HG02588 (cell line): Measurements from ENCODE around the gene TMEM260.
"Not testable (repeated sequence)": the region's sequence is repeated elsewhere in the genome, so short reads cannot be mapped to it uniquely, and the experiment has no call there.

Source experiments
- ATAC-seq: cut with Tn5 transposase; IDR thresholded peaks from one replicate; pipeline ENCODE4 v1.9.1; 2021; ENCODE audit warnings: mild to moderate bottlenecking, moderate library complexity; ENCODE audit not compliant: unreplicated experiment

The TMEM260 gene

GRCh38 chr14:56594428-56594827 is 14.8 kb downstream of the TMEM260 start:
- no peak for ATAC-seq

DNA sequence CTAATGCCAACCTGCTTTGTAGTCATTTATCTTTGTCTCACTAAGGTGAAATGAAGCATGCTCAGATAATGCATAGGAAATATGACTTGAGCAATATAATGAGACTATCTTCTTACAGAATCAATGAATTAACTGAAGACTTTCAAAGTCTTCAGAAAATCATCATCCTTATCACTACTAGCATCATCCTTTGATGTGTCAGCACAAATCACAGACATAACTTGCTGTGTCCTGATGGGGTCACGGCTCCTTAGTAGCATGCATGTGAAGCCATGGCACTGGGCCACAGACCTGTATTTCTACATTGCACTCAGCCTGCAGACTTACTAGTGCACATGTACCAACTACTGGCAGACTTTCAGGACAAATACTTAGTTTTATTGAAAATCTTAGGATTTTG is 18.9 kb downstream of the TMEM260 start:
- ATAC-seq: no peak

DNA sequence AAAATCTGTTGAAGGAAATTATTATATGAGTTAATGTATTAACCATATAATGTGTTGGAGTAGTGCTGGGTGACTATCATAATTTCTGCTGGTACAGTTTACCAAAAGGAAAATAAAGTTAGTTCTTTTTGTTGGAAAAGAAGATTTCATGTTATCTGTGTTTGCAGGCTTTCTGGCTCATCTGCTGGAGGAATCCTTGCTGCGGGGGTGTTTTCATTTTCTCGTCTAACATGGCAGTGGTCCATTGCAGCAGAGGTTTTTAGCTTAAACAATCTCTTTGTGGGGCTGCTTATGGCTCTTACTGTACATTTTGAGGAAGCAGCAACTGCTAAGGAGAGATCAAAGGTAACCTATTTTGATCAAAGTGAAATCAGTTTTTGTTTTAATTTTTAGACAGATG is 24.1 kb downstream of the TMEM260 start:
- no peak for ATAC-seq

- ATAC-seq: no peak
Measured at GRCh38 chr14:56608689-56609088, 29.1 kb downstream of the TMEM260 start.

DNA sequence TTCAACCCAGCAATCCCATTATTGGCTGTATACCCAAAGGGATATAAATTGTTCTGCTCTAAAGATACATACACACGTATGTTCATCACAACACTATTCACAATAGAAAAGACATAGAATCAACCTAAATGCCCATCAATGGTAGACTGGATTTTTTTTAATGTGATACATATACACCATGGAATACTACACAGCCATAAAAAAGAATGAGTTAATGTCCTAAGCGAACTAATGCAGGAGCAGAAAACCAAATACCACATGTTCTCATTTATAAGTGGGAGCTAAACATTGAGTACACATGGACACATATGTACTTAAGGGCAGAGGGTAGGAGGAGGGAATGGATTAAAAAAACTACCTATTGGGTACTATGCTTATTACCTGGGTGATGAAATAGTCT is 32.1 kb downstream of the TMEM260 start:
- not testable (repeated sequence) for ATAC-seq

- ATAC-seq: no peak
Measured at GRCh38 chr14:56617084-56617483, 37.5 kb downstream of the TMEM260 start.

GRCh38 chr14:56630707-56631106 is 51.1 kb downstream of the TMEM260 start:
- ATAC-seq: no peak

GRCh38 chr14:56632195-56632594 is 52.6 kb downstream of the TMEM260 start:
- ATAC-seq: no peak

DNA sequence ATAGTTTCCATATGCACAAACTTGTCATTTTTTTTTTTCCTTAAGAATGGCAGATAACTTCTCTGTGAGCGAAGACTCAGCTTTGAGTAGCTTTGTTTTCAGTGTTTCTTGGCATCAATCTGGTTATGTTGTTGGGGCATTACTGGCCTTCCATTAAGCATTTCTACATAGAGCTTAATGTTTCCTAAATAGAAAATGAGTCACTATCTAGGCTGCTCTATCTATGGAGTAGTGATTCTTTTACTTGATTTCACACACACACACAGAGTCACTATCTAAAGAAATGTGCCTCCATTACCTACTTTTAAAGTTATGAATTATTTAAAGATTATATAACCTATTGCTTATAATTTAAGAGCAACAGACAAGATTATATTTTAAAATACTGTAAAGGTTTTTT is 53.9 kb downstream of the TMEM260 start:
- no peak for ATAC-seq

DNA sequence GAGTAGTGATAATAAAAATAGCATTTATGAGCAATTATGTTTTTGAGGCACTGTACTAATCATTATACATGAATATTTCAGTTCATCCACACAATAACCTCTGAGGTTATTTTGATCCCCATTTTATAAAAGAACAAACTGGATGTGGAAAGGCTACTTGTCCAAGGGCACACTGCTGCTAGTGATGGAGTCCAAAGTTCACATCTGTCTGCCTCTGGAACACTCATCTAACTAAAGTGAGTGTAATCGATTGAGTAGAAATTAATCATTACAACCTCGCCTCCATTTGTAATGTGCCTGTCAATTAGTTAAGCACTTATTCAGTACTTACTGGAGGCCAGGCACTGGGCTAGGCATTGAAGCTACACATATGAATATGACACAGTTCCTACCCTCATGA is 55.4 kb downstream of the TMEM260 start:
- ATAC-seq: no peak

- ATAC-seq: no peak
Measured at GRCh38 chr14:56647493-56647892, 67.9 kb downstream of the TMEM260 start.

GRCh38 chr14:56648508-56649301 is 69.1 kb downstream of the TMEM260 start:
- ATAC-seq: no peak

GRCh38 chr14:56649382-56649781 is 69.8 kb downstream of the TMEM260 start:
- no peak for ATAC-seq

DNA sequence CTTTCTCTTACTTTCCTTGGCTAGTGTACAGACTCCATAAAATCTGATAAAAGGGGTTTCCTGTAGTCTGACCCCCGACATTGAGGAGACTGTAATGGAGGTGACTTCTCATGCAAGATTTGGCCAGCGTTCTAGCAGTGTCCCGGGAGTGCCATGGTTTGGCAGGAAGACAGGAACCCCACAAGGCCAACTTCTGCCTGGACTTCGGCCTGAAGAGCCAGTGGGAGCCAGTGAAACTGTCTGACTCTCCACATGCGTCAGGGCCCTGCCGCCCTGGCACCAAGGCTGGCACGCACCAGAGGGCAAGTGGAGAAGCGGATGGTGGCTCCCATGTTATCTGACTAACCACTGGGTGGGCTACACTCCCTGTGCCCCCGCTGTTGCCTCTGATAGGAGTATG is 70.5 kb downstream of the TMEM260 start:
- ATAC-seq: no peak

GRCh38 chr14:56650979-56651378 is 71.4 kb downstream of the TMEM260 start:
- no peak for ATAC-seq

- ATAC-seq: no peak
Measured at GRCh38 chr14:56657604-56658003, 78.0 kb downstream of the TMEM260 start.

DNA sequence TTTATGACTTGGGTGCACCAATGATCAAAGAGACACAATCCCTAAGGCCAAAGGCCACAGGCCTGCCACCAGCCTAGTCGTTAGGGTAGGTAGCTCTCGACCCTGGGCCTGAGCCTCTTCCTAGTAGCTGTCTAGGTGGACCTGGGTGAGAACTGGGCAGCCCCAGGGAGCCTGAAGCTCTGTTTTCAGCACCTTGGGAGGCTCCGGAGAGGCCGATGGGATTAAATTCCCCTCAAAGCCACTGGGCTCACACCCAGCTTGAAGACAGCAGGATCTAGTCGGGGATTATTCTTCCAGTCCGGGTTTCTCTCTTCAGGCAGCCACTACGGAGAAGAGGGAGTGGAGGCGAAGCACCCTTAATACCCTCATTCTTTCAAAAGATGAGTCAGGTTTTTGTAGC is 79.8 kb downstream of the TMEM260 start:
- ATAC-seq: no peak

GRCh38 chr14:56659964-56660551 is 80.5 kb downstream of the TMEM260 start:
- ATAC-seq: no peak

GRCh38 chr14:56660677-56661389 is 81.2 kb downstream of the TMEM260 start:
- ATAC-seq: no peak

GRCh38 chr14:56661478-56661877 is 81.9 kb downstream of the TMEM260 start:
- ATAC-seq: no peak

GRCh38 chr14:56664811-56665421 is 85.3 kb downstream of the TMEM260 start:
- no peak for ATAC-seq

- ATAC-seq: no peak
Measured at GRCh38 chr14:56666294-56666693, 86.7 kb downstream of the TMEM260 start.
